Measurements from ENCODE around the gene VPS37C. TPM values are rescaled to one million over a fixed set of nuclear protein-coding genes. Genes with fewer than 3 reads are reported as not detected.

The VPS37C gene
- total RNA-seq, 1 experiment from 2014 or later, result 24.0 TPM

- no TSS peak for BruUV-seq (replicated peaks)
- Histone ChIP-seq H3K4me3 (ENCODE audit: low read depth in 2 of 2, low read length in 2 of 2) (no peak overlapping the region), H3K9me3 (ENCODE audit: control insufficient read depth, insufficient read depth, low read depth, low read length) (no peaks in the 10 kb centered on the region), H3K27ac (ENCODE audit: low read length) (no peak overlapping the region), H3K27me3 (ENCODE audit: control insufficient read depth, insufficient read depth, low read length) (peaks cover 4% of the 10 kb centered on the region; the same call in 1 of the 2 replicates), H3K36me3 (ENCODE audit: control insufficient read depth, insufficient read depth, low read length) (no peaks in the 10 kb centered on the region), H3K4me1 (ENCODE audit: control insufficient read depth, insufficient read depth, low read length) (no peaks in the 10 kb centered on the region)
- intact Hi-C loops (cut with micrococcal nuclease; ENCODE audit: unreplicated experiment), result no loop called here
- ATAC-seq (no peak), DNase-seq (ENCODE audit: low read depth, low spot score) (no peak)
- ChIA-PET POLR2A (no interaction called here), CTCF (no interaction called here)
- in situ Hi-C loops (cut with HindIII; ENCODE audit: low pct_unique_long_range_greater_than_20kb, low sequenced_read_pairs), result no loop called here
- no peak for TF ChIP-seq REST (IDR thresholded peaks at IDR 0.05; ENCODE audit: insufficient read depth in 1 of 2, low read depth in 2 of 2, low read length in 1 of 2)
- no peak for TF ChIP-seq CTCF (IDR thresholded peaks at IDR 0.05)
- TF ChIP-seq TCF7L2 (IDR thresholded peaks at IDR 0.05; ENCODE audit: low read depth, low read length), result no peak
- TF ChIP-seq SIN3A (IDR thresholded peaks at IDR 0.05; ENCODE audit: borderline replicate concordance, insufficient read depth, low read depth, low read length), result no peak
- TF ChIP-seq POLR2AphosphoS5 (IDR thresholded peaks at IDR 0.05; ENCODE audit: low read depth, low read length), result no peak
Measured at GRCh38 chr11:61198948-61199523, 37.8 kb upstream of the VPS37C start.

GRCh38 chr11:61198361-61198760 is 37.1 kb upstream of the VPS37C start:
- POLR2A ChIA-PET, result no interaction called here
- CTCF ChIA-PET, result no interaction called here
- no peaks in the 10 kb centered on the region for H3K4me1 ChIP-seq (ENCODE audit: control insufficient read depth, insufficient read depth, low read length)
- no peak overlapping the region for H3K27ac ChIP-seq (ENCODE audit: low read length)
- TF ChIP-seq SIN3A (IDR thresholded peaks at IDR 0.05; ENCODE audit: borderline replicate concordance, insufficient read depth, low read depth, low read length) (no peak), CTCF (IDR thresholded peaks at IDR 0.05) (no peak), POLR2AphosphoS5 (IDR thresholded peaks at IDR 0.05; ENCODE audit: low read depth, low read length) (no peak), TCF7L2 (IDR thresholded peaks at IDR 0.05; ENCODE audit: low read depth, low read length) (no peak), REST (IDR thresholded peaks at IDR 0.05; ENCODE audit: insufficient read depth in 1 of 2, low read depth in 2 of 2, low read length in 1 of 2) (no peak)
- H3K9me3 ChIP-seq (ENCODE audit: control insufficient read depth, insufficient read depth, low read depth, low read length), result no peaks in the 10 kb centered on the region
- in situ Hi-C loops (cut with HindIII; ENCODE audit: low pct_unique_long_range_greater_than_20kb, low sequenced_read_pairs), result no loop called here
- no peaks in the 10 kb centered on the region for H3K36me3 ChIP-seq (ENCODE audit: control insufficient read depth, insufficient read depth, low read length)
- no peak for DNase-seq (ENCODE audit: low read depth, low spot score)
- no peak for ATAC-seq
- no TSS peak for BruUV-seq (replicated peaks)
- intact Hi-C loops (cut with micrococcal nuclease; ENCODE audit: unreplicated experiment), result no loop called here
- H3K4me3 ChIP-seq (ENCODE audit: low read depth in 2 of 2, low read length in 2 of 2), result no peak overlapping the region
- H3K27me3 ChIP-seq (ENCODE audit: control insufficient read depth, insufficient read depth, low read length), result peaks cover 4% of the 10 kb centered on the region; the same call in 1 of the 2 replicates
